ENCODE results near the gene UNC13D.

UNC13D gene

GRCh38 chr17:75832652-75833400 is 11.4 kb downstream of the UNC13D start:
- no peak for DNase-seq

- DNase-seq: no peak
Measured at GRCh38 chr17:75832164-75832651, 12.0 kb downstream of the UNC13D start.

GRCh38 chr17:75831032-75831571 is 13.1 kb downstream of the UNC13D start:
- no peak for DNase-seq

- no peak for DNase-seq
Measured at GRCh38 chr17:75830164-75831031, 13.8 kb downstream of the UNC13D start.

GRCh38 chr17:75829747-75830146 is 14.5 kb downstream of the UNC13D start:
- no peak for DNase-seq

GRCh38 chr17:75828741-75829140 is 15.5 kb downstream of the UNC13D start:
- no peak for DNase-seq

GRCh38 chr17:75828076-75828400 is 16.2 kb downstream of the UNC13D start:
- no peak for DNase-seq

- DNase-seq: peak in 1 of 3 experiments; percentile 17
Measured at GRCh38 chr17:75827308-75828075, 16.7 kb downstream of the UNC13D start.

- DNase-seq: no peak
Measured at GRCh38 chr17:75826561-75827307, 17.5 kb downstream of the UNC13D start.

- no peak for DNase-seq
Measured at GRCh38 chr17:75825748-75826370, 18.3 kb downstream of the UNC13D start.

- no peak for DNase-seq
Measured at GRCh38 chr17:75825149-75825552, 19.1 kb downstream of the UNC13D start.

- no peak for DNase-seq
Measured at GRCh38 chr17:75824666-75825065, 19.5 kb downstream of the UNC13D start.

- no peak for DNase-seq
Measured at GRCh38 chr17:75824050-75824552, 20.1 kb downstream of the UNC13D start.

- DNase-seq: no peak
Measured at GRCh38 chr17:75823257-75824041, 20.8 kb downstream of the UNC13D start.

- no peak for DNase-seq
Measured at GRCh38 chr17:75822800-75823166, 21.4 kb downstream of the UNC13D start.

- no peak for DNase-seq
Measured at GRCh38 chr17:75822119-75822799, 21.9 kb downstream of the UNC13D start.

- no peak for DNase-seq
Measured at GRCh38 chr17:75821552-75821951, 22.7 kb downstream of the UNC13D start.

GRCh38 chr17:75820094-75821080 is 23.8 kb downstream of the UNC13D start:
- DNase-seq: no peak

- no peak for DNase-seq
Measured at GRCh38 chr17:75819678-75820077, 24.5 kb downstream of the UNC13D start.
